OCI-LY7 (cell line): ENCODE data around the gene ARRB1. TPM values are rescaled to one million over a fixed set of nuclear protein-coding genes. Genes with fewer than 3 reads are reported as not detected.

ENCODE experiments used
- BruUV-seq: library from RNA; stranded (reverse); fragments of 400-500 nt; replicated peaks from 2 replicates; lab custom pipeline; 2021; lab: Mats Ljungman, UMichigan
- CTCF ChIA-PET: fragments of 300-600 bp; sonication (Branson Sonifier 250); formaldehyde crosslinking; loops from one replicate; lab custom pipeline; 2022; ENCODE audit warnings: antibody characterized with exemption; ENCODE audit not compliant: unreplicated experiment; lab: Charles Lee
- POLR2A ChIA-PET: fragments of 300-600 bp; sonication (Branson Sonifier 250); formaldehyde crosslinking; loops from one replicate; lab custom pipeline; 2022; ENCODE audit warnings: antibody characterized with exemption; lab: Charles Lee
- DNase-seq: peaks from one replicate; pipeline ENCODE4 v3.0.0-alpha.2; 2015; ENCODE audit warnings: low spot score
- H2AFZ ChIP-seq: fragments of 200-600 bp; sonication (generic), shearing (Covaris generic); 2 replicates; pipeline ENCODE4 v1.6.1; 2014; ENCODE audit warnings: mild to moderate bottlenecking, antibody characterized with exemption, low read length, moderate library complexity
- H3K27ac ChIP-seq: fragments of 200-600 bp; sonication (generic); 2 replicates; pipeline ENCODE4 v1.5.1; 2014; ENCODE audit warnings: mixed run types, low read depth, mild to moderate bottlenecking, moderate library complexity, low read length, inconsistent platforms; ENCODE audit not compliant: poor library complexity, severe bottlenecking
- H3K36me3 ChIP-seq: fragments of 200-600 bp; sonication (generic); 2 replicates; pipeline ENCODE4 v1.6.1; 2014; ENCODE audit warnings: mild to moderate bottlenecking, antibody characterized with exemption, low read length, moderate library complexity, mixed read lengths; ENCODE audit not compliant: insufficient read depth
- H3K4me1 ChIP-seq: fragments of 200-600 bp; sonication (generic); 2 replicates; pipeline ENCODE4 v1.5.1; 2014; ENCODE audit warnings: mild to moderate bottlenecking, low read length; ENCODE audit not compliant: insufficient read depth, poor library complexity, severe bottlenecking
- H3K4me2 ChIP-seq: fragments of 200-600 bp; sonication (generic); 2 replicates; pipeline ENCODE4 v1.6.1; 2014; ENCODE audit warnings: mild to moderate bottlenecking, low read length
- H3K4me3 ChIP-seq: fragments of 200-600 bp; sonication (generic); 2 replicates; pipeline ENCODE4 v1.5.1; 2014; ENCODE audit warnings: mild to moderate bottlenecking, low read depth, low read length; ENCODE audit not compliant: poor library complexity, severe bottlenecking
- H3K79me2 ChIP-seq: fragments of 200-600 bp; sonication (generic); 2 replicates; pipeline ENCODE4 v1.6.1; 2016; ENCODE audit warnings: low read depth, mild to moderate bottlenecking, low read length, moderate library complexity, mixed read lengths; ENCODE audit not compliant: insufficient read depth
- H3K9me2 ChIP-seq: fragments of 200-600 bp; sonication (generic); 2 replicates; pipeline ENCODE4 v1.6.1; 2016; ENCODE audit warnings: mild to moderate bottlenecking, low read length, mixed read lengths; ENCODE audit not compliant: insufficient read depth
- H3K9me3 ChIP-seq: fragments of 200-600 bp; sonication (generic); 2 replicates; pipeline ENCODE4 v1.6.1; 2014; ENCODE audit warnings: mild to moderate bottlenecking, mixed run types, low read length, mixed read lengths
- H4K20me1 ChIP-seq: fragments of 200-600 bp; sonication (generic); 2 replicates; pipeline ENCODE4 v1.6.1; 2014; ENCODE audit warnings: mild to moderate bottlenecking, antibody characterized with exemption, low read length, moderate library complexity, mixed read lengths; ENCODE audit not compliant: insufficient read depth
- CTCF ChIP-seq: fragments of 200-600 bp; sonication (generic); conservative IDR thresholded peaks from 2 replicates; pipeline ENCODE4 v1.5.1; 2014; ENCODE audit warnings: mild to moderate bottlenecking, antibody characterized with exemption, low read length, moderate library complexity, mixed read lengths
- EZH2phosphoT487 ChIP-seq: fragments of 200-600 bp; sonication (generic); IDR thresholded peaks from 2 replicates; pipeline ENCODE4 v1.6.1; 2018; ENCODE audit warnings: low read depth, borderline replicate concordance, mild to moderate bottlenecking, mixed run types, antibody characterized with exemption, low read length, moderate library complexity, mixed read lengths
- intact Hi-C: fragments of 100-400 bp; cut with micrococcal nuclease; formaldehyde crosslinking; loops from one replicate; pipeline ENCODE4 v1.10.0; 2022; ENCODE audit not compliant: unreplicated experiment
- total RNA-seq, 2 experiments: library from RNA; depleted of rRNA in 1 of 2; stranded (reverse); fragments of >200 nt in 1 of 2; shearing (Covaris generic) in 1 of 2; gene quantifications; 2 replicates each; pipeline ENCODE4 v1.2.3, GENCODE V29; 2014 to 2022

The ARRB1 gene
- total RNA-seq, 2 experiments from 2014 or later = not detected

- no peaks in the 10 kb centered on the region for H4K20me1 ChIP-seq
- no peak overlapping the region for H3K4me2 ChIP-seq
- TF ChIP-seq CTCF (no peak), EZH2phosphoT487 (no peak)
- no peaks in the 10 kb centered on the region for H3K36me3 ChIP-seq
- H3K27ac ChIP-seq = no peak overlapping the region
- H3K79me2 ChIP-seq = no peaks in the 10 kb centered on the region
- no peaks in the 10 kb centered on the region for H3K9me3 ChIP-seq
- intact Hi-C loops = no loop called here
- BruUV-seq = no TSS peak
- no peaks in the 10 kb centered on the region for H3K9me2 ChIP-seq
- H3K4me1 ChIP-seq = no peaks in the 10 kb centered on the region
- ChIA-PET CTCF (interaction anchor here (2.7 kb wide), 1 partner anchor 107 kb away, joined by 10 read pairs; no protein-coding TSS in a partner anchor), POLR2A (interaction anchor here (0.7 kb wide), 1 partner anchor 386 kb away, joined by 3 read pairs; no protein-coding TSS in a partner anchor)
- H3K4me3 ChIP-seq = no peak overlapping the region
- H2AFZ ChIP-seq = no peak overlapping the region
- no peak for DNase-seq
These were observed 35.6 kb upstream of the ARRB1 start for GRCh38 chr11:75386942-75387630.

GRCh38 chr11:75384438-75385080, 33.1 kb upstream of the ARRB1 start:
- Histone ChIP-seq H3K79me2 (no peaks in the 10 kb centered on the region), H3K9me2 (no peaks in the 10 kb centered on the region), H2AFZ (no peak overlapping the region), H3K4me2 (no peak overlapping the region), H4K20me1 (no peaks in the 10 kb centered on the region), H3K27ac (no peak overlapping the region), H3K4me1 (no peaks in the 10 kb centered on the region), H3K36me3 (no peaks in the 10 kb centered on the region), H3K4me3 (no peak overlapping the region), H3K9me3 (no peaks in the 10 kb centered on the region)
- no TSS peak for BruUV-seq
- POLR2A ChIA-PET = no interaction called here
- no peak for TF ChIP-seq EZH2phosphoT487
- peak; percentile 99 for TF ChIP-seq CTCF
- peak; percentile 68 for DNase-seq
- CTCF ChIA-PET = interaction anchor here (2.7 kb wide), 1 partner anchor 104 kb away, joined by 10 read pairs; no protein-coding TSS in a partner anchor
- intact Hi-C loops = loop anchor here (1.0 kb wide), 2 partner anchors 56 to 104 kb away; no protein-coding TSS in a partner anchor
